NCI-H82 treated with DMSO at 0.1 percent for 48 hours (cell line): ENCODE data around the gene CMSS1.

Experiments used
- DNase-seq: peaks from one replicate; lab custom pipeline; 2025; ENCODE audit not compliant: unreplicated experiment; lab: John Stamatoyannopoulos, UW

Gene CMSS1

GRCh38 chr3:99901200-99901926 lies 83.7 kb downstream of the CMSS1 start:
- no peak for DNase-seq

DNA sequence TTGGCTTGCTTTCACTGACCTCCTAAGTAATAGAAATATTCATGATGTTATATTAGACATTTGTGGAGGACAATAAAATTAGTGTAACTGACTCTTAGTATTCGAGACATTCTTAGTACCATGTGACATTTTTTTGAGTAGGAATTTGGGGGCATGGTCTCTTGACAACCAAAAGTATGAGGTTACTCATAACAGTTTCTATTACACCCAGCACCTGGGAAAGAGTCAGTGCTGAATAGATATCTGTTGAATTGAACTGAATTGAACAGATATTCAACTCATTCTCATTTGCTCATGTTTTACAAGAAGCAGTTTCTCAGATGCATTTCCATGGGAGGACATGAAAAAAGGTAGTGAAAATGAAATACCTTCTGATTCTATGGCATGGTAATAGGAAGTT lies 84.4 kb downstream of the CMSS1 start:
- no peak for DNase-seq

GRCh38 chr3:99903869-99904268 lies 86.2 kb downstream of the CMSS1 start:
- no peak for DNase-seq

DNA sequence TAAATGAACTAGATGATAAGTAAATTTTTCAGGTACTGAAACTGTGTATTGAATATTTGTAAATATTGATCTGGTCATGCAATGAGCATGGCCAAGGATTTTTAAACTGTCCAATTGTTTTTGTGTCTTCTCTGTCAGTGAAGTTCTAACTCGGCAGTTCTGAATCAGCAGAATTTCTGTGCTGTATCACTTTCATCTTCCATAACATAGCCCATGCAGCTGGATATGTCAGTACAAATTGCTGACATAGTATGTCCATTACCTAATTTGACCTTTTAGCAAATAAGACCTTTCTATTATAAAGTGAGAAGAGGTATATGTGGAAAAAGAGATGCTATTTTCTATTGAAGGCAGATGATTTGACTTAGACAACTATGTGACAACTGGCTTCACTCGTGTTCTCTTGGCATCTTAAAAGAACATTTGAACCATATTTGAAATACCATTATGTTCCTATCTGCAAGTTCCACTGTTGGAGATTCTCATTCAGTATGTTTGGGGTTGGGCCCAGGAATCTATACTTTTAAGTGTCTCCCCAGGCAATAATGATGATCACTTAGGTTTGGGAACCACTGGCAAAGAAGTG lies 90.4 kb downstream of the CMSS1 start:
- no peak for DNase-seq

DNA sequence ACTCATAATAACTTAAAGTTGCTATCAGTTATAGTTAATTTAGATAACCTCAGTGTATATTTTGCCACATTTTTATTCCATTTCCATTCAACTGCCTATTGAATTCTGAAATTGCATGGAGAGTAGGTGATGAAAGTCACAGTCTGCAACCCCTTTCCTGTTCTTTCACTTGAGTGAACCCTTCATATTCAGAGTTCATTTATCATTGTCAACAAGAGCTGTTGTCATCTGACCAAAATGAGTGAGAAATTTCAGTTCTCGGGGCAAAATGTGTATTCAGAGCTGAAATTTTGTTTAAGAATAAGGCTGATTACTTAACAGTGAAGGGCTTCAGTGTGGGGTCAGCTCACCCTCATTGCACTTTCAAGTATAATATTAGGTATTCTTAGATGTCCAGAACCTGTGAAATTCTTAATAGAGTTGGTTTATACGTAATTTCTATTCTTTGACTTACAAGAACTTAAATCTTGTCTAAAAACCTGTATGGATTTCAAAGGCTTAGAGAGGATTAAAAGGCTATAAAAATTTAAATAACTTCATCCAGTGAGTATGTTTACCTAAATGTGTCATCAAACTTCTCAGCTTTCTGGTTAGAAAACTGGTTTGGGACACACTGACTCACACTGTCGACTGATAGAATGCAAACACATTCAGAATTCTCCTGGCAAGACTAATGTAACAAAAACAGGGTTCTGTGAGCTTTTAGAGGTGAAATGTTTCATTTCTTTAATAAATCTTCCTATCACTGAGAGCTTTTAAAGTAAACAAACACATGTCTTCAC lies 92.2 kb downstream of the CMSS1 start:
- no peak for DNase-seq

GRCh38 chr3:99910752-99911290 lies 93.2 kb downstream of the CMSS1 start:
- peak; percentile 80 for DNase-seq

DNA sequence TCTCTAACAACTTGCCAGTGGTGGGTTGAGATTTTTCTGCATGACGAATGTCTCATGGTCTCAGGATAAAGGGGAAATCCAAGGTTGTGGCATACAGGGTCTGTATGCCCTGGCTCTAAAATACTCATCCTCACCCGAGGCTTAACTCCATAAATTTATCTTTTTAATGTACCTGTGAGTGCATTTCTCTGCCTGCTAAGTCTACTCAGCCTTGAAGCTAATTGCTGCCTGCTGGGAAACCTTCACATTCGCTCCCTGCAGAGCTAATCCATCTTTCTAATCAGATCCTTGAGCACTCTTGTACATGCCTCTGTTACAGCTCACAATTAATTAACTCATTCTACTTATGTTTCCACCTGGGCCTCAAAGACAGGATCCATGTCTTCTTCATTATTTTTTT lies 93.8 kb downstream of the CMSS1 start:
- peak; percentile 99 for DNase-seq

- peak; percentile 61 for DNase-seq
These were observed 98.3 kb downstream of the CMSS1 start for GRCh38 chr3:99915906-99916432.

- DNase-seq = no peak
These were observed 101.1 kb downstream of the CMSS1 start for GRCh38 chr3:99918715-99919114.

DNA sequence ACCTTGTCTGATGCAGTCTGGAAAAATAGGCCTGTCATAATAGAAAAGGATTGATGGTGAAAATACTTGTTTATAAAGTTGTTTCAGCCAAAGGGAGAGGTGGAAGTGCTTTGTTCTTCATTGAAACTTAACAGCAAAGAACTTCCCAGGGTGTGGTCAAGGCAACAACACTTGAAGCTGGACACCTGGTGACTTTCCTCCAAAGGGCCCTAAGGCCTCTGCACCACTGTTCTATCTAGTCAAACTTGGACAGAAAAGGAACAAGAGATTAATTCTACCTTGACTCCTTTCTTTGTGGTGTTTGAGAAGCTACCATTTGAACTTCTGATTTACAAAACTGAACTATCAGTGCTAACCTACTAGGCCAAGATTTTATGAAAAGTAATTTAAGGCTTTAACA lies 102.0 kb downstream of the CMSS1 start:
- no peak for DNase-seq

DNA sequence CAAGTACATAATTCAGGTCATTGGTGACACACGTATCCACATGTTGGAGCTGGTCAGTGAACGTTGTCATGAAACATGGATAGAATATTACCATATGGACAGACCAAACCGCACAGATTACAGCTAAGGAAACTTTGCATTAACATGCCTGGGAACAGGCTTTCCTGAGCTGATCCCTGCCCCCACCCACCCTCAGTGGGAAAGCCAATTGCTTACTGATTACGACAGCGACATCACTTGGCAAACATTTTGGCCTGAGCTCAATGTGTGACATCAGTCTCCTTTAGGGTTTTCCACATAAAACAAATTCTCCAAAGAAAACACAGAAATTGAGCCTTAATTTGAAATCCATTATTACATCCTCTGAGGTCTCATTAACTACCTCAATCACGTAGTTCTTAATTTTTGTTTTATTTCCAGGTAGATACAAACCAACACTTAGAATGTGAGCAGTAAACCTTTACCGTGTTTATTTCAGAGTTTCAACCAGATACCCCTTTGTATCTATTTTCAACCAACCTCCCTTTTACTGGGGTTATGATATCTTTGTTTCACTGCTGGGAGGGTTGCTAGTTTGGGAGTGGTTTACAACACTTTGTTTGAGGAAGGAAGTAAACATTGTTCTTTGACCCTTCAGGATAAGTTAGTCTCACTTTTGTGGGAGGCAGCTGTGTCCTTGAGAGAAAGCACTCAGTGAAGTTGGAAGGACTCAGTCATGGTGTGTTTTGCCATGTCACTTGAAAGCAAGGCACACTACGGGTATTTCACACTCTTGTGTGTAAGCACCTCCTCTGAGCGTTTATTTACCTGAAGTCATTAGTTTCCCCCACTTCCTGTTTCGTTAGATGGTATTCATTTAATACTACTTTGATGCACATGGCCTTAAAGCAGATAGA lies 103.1 kb downstream of the CMSS1 start:
- DNase-seq = peak; percentile 68

DNA sequence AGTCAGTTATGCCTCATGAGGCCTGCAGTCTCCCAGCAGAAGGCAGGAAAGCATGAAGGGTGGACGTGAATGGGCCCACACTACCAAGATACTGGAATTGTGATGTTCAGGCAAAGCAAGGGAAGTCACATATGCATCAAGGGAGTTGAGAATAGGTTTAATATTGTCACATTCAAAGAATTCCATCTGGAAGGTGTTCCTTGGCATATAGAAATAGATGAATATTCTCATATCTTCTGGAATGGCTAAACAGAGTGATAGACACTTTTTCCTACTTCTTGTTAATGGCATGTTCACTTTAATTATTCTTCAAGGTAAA lies 103.7 kb downstream of the CMSS1 start:
- no peak for DNase-seq

DNA sequence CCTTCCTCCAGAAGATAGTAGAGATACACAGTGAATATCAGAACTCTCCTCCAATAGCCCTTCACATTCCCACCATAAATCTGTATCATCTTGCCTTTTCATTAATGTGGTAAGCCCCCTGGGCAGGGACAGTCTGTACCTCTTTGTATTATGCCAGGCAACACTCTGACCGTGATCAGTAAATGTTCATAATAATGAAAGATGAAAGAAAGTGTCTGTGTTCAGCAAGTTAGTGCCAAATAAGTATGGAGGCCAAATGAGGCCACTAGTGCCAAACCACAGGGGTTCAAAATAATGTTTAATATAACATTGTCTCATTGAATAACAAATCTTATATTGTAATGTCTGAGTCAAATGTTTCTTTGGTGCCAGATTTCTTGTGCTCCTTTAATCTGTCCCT lies 104.3 kb downstream of the CMSS1 start:
- no peak for DNase-seq

GRCh38 chr3:99923873-99924272 lies 106.2 kb downstream of the CMSS1 start:
- no peak for DNase-seq

GRCh38 chr3:99925584-99926230 lies 108.0 kb downstream of the CMSS1 start:
- peak; percentile 55 for DNase-seq

- no peak for DNase-seq
These were observed 110.2 kb downstream of the CMSS1 start for GRCh38 chr3:99927671-99928457.

DNA sequence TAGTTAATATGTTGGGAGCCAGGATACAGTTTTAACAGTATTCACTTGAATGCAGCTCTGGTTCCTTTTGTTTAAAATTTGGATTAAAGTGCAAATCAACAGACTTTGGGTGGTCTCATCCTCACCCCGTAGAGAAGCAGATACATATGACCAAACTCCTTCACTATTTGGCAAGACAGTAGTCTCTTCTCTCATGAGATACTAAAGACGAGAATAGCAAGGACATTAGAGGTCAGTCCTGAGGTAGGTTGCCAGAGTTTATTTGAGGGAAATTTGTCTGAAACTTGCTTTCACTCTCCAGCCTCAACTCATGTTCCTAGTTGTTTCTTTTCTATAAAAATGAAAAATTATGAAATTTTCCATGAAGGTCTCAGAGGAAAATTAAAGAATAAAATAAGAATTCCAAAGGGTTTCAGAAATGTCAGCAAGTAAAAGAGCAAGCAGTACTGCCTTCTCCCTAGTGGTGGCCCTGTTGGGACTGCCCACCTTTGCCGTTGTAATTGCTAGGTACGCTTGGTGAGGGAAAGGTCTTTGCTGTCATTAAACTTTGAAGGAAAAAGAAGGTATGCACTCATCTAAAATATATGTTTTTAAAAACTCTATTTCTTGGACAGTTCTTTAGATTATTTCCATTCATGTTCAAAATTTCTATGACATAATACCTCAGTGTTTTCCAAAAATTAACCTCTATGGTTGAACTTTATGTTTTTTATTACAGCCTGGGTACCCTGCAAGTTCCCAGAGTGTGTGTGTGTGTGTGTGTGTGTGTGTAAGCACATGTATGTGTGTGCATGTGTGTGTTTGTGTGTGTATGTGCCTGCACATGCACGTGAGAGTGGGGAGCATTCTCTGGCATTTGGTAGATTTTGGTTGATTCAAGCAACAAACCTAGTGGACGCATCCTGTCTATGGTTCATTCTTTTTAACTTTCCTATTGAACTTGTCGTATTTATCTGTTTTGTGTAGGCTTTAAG lies 111.4 kb downstream of the CMSS1 start:
- DNase-seq = no peak

DNA sequence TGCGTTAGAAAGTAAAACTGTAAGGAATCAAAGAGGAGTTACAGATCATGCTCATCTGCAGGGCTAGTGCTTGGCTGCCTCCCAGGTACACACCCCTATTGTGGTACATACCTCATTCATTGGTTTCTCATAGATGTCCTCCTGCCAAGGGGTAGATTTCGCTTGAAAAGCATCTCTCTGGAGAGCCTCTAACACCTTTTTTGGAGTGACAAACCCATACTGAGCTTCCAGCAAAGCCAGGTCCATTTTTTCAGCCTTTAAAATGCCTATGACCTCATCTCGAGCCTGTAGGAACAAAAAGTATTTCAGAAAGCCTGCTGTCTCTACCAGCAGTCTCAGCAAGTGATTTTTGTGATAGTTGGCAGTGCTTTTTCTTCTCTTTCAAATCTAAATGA lies 112.1 kb downstream of the CMSS1 start:
- DNase-seq = no peak
